HG03039 (cell line): ENCODE measurements around the gene OR4K2.
"Not testable (repeated sequence)": the region's sequence is repeated elsewhere in the genome, so short reads cannot be mapped to it uniquely, and the experiment has no call there.

ENCODE experiments used
- ATAC-seq: cut with Tn5 transposase; IDR thresholded peaks from one replicate; pipeline ENCODE4 v1.9.1; 2021; ENCODE audit warnings: mild to moderate bottlenecking, moderate library complexity; ENCODE audit not compliant: unreplicated experiment

OR4K2 gene, protein sequence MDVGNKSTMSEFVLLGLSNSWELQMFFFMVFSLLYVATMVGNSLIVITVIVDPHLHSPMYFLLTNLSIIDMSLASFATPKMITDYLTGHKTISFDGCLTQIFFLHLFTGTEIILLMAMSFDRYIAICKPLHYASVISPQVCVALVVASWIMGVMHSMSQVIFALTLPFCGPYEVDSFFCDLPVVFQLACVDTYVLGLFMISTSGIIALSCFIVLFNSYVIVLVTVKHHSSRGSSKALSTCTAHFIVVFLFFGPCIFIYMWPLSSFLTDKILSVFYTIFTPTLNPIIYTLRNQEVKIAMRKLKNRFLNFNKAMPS

DNA sequence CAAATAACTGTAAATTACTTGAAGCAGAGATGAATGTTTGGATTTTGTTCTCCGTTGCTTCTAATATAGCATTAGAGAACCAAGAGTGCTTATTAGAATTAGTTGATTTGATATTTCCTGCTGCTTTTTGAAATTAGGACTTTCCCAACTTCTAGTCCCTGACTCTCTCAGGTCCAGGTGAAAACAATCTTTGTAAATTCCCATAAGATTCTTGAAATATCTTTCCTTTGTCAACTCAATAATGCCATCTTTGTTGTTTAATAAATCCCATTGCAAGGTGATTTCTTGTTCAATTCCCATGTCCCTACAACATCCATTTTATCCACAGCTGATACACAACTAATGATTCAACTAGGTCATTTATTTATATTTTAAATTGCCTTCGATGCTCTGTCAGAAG is at the start of gene OR4K2:
Gene OR4K2, plus strand, starts transcription at position 301 of the 400 bp plus-strand sequence. CDS start 1,126 bp downstream, outside the sequence.
- ATAC-seq, result no peak

DNA sequence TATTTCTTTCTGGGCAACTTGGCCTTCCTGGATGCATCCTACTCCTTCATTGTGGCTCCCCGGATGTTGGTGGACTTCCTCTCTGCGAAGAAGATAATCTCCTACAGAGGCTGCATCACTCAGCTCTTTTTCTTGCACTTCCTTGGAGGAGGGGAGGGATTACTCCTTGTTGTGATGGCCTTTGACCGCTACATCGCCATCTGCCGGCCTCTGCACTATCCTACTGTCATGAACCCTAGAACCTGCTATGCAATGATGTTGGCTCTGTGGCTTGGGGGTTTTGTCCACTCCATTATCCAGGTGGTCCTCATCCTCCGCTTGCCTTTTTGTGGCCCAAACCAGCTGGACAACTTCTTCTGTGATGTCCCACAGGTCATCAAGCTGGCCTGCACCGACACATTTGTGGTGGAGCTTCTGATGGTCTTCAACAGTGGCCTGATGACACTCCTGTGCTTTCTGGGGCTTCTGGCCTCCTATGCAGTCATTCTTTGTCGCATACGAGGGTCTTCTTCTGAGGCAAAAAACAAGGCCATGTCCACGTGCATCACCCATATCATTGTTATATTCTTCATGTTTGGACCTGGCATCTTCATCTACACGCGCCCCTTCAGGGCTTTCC is 47.2 kb upstream of the OR4K2 start:
- not testable (repeated sequence) for ATAC-seq

GRCh38 chr14:19828314-19828713 is 46.6 kb upstream of the OR4K2 start:
- no peak for ATAC-seq

- not testable (repeated sequence) for ATAC-seq
Observed at GRCh38 chr14:19834203-19834848, 40.6 kb upstream of the OR4K2 start.

DNA sequence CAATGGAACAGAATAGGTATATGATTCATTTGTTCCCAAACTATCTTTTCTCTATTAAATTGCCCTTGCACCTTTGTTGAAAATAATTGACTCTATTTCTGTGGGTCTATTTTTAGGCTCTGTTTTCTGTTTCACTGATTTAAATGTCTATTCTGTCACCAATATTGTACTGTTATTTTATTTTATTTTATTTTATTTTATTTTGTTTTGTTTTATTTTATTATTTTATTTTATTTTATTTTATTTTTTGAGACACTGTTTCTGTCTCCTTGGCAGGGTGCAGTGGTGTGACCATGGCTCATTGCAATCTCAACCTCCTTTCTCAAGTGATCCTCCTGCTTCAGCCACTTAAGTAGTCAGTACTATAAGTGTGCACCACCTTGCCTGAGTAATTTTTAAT is 36.5 kb upstream of the OR4K2 start:
- no peak for ATAC-seq

DNA sequence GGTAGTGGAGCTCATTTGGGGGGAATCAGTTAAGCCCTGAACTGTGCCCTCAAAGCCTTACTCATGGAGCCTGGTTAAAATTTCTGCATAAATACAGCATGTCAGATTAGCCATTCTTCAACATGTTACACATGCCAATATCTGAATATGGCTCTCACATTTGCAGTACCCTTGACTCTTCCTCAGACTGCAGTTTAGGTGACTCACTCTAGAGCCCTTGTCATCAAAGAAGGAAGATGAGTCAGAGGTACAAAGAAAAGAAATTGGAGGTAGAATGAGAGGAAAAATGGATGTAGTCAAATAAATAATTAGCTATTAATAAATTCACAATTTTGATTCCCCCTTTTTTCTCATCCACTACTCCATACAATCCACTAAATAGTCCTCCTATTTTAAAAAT is 23.6 kb upstream of the OR4K2 start:
- ATAC-seq, result no peak

- ATAC-seq, result not testable (repeated sequence)
Observed at GRCh38 chr14:19866061-19866669, 8.8 kb upstream of the OR4K2 start.

DNA sequence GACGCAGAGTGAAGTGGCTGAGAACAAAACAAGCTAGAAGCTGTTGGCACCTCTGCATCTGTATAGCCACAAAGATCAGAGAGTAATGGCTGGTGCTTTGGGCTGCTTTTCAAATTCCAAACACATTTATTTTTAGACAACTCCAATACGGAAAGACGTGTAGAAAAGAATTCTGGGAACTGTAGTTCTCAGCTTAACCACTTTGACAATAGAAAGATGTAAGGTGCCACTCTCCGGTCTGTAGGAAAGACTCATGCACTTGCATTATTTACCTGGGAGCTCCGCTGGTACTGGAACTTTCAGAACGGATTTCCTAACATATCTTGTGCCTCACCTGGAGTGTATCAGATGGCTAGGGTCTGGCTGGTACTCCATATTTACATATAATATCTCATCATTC is 1.8 kb upstream of the OR4K2 start:
- no peak for ATAC-seq

DNA sequence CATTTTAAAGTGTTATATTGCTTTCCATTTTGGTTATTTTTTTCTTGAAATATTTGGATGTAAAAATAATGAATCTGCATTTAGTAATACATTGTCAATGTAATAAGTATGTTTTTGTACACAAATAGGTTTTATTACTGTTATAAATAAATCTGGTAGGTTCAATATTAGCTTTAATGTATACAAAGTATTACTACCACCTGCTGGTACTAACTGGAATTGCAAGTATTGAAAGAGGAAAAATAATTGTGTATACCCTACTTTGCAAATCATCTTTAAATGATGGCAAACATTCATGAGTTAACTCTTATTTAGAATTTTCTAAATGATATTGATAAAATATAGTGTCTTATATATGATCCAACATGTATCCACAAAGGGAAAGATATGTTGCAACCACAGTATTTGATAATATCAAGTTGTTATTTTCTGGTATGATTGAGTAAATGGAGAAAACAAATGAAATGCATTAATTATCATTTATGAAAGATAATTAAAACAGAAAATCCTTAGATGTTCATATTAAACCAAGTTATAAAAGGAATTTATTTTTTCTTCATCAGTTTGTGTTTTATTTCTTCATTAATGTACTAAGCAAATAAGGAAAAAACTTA is 3.2 kb downstream of the OR4K2 start:
- no peak for ATAC-seq

- ATAC-seq, result no peak
Observed at GRCh38 chr14:19895282-19895681, 20.3 kb downstream of the OR4K2 start.

GRCh38 chr14:19900999-19901398 is 26.1 kb downstream of the OR4K2 start:
- no peak for ATAC-seq

DNA sequence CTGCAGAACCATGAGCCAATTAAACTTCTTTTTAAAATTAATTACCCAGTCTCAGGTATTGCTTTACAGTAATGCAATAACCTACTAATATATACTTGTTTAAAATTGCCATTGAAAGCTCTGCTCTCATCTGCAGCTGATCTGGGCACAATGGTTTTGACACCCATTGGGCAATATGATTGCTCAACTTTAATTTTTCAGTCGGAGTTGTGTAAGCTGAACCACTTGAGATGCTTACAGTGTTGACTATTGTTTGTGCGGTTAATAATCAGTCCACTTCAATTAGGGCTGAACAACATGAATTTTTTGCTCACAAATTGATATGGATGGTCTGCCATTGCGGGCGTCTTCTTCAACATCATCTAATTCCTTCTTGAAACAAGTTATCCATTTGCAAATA is 27.5 kb downstream of the OR4K2 start:
- ATAC-seq, result no peak

DNA sequence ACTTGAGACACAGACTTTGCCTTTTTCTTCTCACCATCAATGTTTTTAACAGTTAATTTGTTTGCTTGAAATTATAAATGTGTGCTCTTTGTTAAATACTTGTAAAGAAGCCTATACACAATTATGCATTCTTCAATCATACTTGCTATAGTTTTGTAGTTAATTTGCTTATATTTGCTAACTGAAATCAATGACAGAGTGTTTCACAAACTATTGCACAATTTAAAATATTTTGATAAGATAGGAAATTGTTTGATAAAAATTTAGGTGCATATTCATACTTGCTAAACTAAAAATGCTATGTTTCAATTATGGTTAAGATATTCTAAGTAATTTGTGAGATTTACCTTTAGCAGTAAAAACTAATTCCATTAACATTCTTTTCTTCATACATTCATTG is 31.7 kb downstream of the OR4K2 start:
- no peak for ATAC-seq

DNA sequence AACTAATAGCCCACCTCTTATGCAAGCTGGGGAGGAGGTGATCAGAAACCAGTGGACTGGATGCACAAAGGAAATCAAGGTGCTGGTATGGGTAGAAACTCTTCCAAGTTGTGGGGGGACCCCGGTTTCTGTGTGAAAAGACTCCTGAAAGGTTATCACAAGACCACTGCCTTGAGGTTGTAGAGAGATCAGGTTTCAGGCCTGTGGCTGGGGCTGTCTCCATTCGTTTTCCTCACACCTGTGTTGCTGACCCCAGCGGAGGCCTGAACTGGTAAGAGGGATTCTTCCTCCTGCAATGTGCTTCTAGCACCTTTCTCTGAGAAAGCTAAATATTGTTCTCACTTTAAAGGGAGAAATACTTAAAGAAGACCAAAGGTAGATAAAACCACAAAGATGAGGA is 36.2 kb downstream of the OR4K2 start:
- no peak for ATAC-seq

DNA sequence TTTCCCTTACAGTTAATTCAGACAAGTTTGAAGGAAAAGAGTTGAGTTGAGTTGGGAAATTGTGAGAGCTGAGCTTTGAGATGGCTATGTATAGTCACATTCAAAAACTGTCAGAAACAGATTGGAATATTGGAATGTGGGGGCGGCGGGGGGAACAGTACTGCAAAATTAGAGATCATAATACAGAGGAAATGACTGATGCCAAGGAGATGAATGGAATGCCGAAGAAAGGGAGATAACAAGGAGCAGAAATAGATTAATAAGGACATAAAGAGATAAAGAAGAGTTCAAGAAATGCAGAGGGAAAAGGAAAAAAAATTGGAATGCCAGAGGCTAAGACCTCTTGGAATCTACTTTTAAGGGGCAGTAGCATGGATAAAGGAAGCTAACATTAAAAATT is 42.3 kb downstream of the OR4K2 start:
- ATAC-seq, result no peak

- no peak for ATAC-seq
Observed at GRCh38 chr14:19917955-19918518, 43.1 kb downstream of the OR4K2 start.

DNA sequence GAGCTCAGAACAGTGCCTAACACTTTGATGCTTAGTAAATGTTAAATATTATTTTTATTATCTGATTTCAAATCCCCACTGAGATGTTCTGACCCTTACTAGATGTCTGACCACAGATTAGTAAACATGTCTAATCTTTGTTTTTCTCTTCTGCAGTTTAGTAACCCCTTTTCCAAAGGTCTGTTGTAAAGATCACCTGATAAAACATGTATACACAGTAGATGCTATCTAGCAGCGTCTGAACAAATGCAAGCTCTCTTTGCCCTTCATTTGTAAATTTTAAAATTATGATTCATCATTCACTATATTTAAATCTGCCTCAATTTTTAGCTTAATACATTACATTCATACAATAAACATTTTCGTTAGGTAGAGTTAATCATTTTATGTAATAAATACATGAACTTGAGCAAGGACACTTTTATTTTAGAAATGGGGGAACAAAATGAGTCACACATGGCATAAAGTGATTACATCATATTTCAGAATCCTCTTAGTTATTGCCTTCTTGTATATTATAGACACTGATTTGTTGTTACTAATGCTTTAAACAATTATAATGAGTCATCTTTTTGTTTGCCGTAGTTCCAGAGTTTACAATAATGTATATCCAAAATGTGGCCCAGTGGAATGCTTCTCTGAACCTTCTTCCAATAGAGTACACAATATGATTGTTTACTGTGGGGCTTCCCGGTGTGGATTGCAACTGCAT is 43.8 kb downstream of the OR4K2 start:
- no peak for ATAC-seq

DNA sequence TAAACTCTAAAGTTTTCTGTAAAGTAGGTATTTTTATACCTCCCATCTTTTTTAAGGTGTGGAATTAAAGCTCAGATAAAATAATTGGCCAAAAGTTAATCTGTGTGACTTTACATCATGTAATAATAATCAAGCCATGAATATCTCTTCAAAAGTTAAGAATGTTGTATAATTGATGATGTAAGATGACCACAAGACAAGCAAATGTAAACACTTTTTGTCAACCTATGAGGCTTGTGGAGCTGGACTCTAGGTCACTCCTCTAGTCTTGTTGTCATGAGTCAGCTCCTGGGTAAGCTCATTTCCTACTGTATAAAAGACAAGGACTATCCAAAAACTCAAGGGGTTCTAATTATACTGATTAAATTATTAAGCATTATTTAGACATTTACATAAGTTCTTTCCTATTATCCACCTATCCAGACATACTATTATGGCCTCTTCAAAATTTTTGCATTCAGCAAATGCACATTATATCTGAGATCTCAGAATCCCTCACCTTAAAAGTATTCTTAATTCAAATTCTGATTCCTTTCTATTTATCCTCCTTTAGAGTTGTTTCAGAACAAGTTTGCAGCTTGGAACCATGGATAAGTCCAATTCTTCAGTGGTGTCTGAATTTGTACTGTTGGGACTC is 45.2 kb downstream of the OR4K2 start, which contains the start of gene OR4K5:
Gene OR4K5, plus strand, starts transcription at position 587 of the 637 bp plus-strand sequence. Its CDS starts 0 bp downstream, at position 587.
- ATAC-seq, result no peak

GRCh38 chr14:19930617-19931016 is 55.7 kb downstream of the OR4K2 start, which contains the start of gene OR4K1:
TSS of gene OR4K1 (plus strand) at chr14:19930917. CDS start at chr14:19935667, 4,750 bp downstream.
- ATAC-seq, result no peak
